ENCODE results near the gene ADM5. TPM values are rescaled to one million over a fixed set of nuclear protein-coding genes. Genes with fewer than 3 reads are reported as not detected.

ADM5 gene
- total and polyA plus RNA-seq, 10 of the 15 experiments (the other 5 are each of a cell fraction or from before 2014, with no cell fraction given), result 0.05 to 6.0 (median 1.2) TPM; not detected in 1

DNA sequence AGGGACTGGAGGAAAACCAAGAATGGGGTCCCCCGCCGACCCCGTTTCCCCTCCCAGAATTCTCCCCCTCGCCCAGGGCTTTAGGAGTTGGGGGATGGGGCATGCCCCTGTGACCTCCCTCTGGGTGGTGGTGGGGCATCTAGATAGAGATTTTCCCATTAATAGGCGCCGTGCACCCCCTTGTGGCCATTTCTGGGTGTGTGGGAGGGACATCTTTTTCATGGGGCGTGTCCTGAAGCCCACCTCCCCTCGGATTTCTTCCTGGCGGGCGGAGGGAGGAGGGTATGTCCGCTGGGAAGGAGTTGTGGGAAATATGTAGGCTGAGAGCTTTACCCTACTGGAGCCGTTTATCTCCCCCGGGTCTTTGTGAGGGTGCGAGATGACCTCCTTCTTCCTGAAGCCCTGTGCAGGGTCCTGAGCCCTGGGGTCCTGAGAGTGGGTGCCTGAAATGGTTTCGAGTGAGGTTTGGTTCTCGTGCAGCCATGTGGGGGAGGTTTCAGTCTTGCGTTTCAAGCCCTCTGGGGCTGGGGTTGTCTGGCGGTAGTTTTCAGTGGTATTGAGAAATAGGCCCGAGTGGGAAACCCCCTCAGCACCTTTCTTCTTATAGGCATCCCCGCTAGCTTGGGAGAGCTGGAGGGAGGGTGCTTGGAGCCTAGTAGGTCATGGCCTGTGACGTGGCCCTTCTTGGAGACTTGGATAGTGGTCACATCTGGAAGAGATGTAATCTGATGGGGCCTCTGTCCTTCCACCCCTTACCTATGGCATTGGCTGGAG is 11.3 kb upstream of the ADM5 start (continued):
- TF ChIP-seq ZNF24 (IDR thresholded peaks at IDR 0.05) (no peak), SMAD5 (IDR thresholded peaks at IDR 0.05; ENCODE audit: low read depth) (no peak), WRNIP1 (IDR thresholded peaks at IDR 0.05; ENCODE audit: borderline replicate concordance, low read depth, low read length) (no peak), PAX5 (IDR thresholded peaks at IDR 0.05; ENCODE audit: borderline replicate concordance, low read depth, low read length) (0 out of 2 replicates have a peak, but pooled peaks have one; percentile 11), NR2F1 (conservative IDR thresholded peaks at IDR 0.05) (peak; percentile 99), POLR2AphosphoS5 (IDR thresholded peaks at IDR 0.05; ENCODE audit: low read length) (peak; percentile 75; the same call in 1 of the 2 replicates), SIX5 (IDR thresholded peaks at IDR 0.05; ENCODE audit: low read depth, low read length, severe bottlenecking) (no peak), RB1 (IDR thresholded peaks at IDR 0.05; ENCODE audit: borderline replicate concordance) (peak; percentile 75; the same call in 1 of the 2 replicates), CHD1 (IDR thresholded peaks at IDR 0.05; ENCODE audit: low read depth, low read length) (no peak), POU2F2 (IDR thresholded peaks at IDR 0.05; ENCODE audit: borderline replicate concordance, low read depth, low read length) (peak; percentile 55; the same call in 2 of the 3 replicates), JUND (IDR thresholded peaks at IDR 0.05; ENCODE audit: low read depth, low read length) (no peak), MXI1 (IDR thresholded peaks at IDR 0.05; ENCODE audit: low read depth, low read length) (peak; percentile 68), CBFB (IDR thresholded peaks at IDR 0.05; ENCODE audit: low read depth) (no peak), IRF4 (IDR thresholded peaks at IDR 0.05; ENCODE audit: low read depth, low read length) (no peak), POLR2AphosphoS2 (IDR thresholded peaks at IDR 0.05; ENCODE audit: low read depth, low read length) (0 out of 2 replicates have a peak, but pooled peaks have one; percentile 4), MTA2 (IDR thresholded peaks at IDR 0.05; ENCODE audit: low read depth) (0 out of 2 replicates have a peak, but pooled peaks have one; percentile 47), IKZF1 (conservative IDR thresholded peaks at IDR 0.05) (peak; percentile 62; the same call in 1 of the 2 replicates), HCFC1 (IDR thresholded peaks at IDR 0.05; ENCODE audit: low read length) (no peak), NBN (IDR thresholded peaks at IDR 0.05) (peak; percentile 82; the same call in 1 of the 2 replicates), PML (IDR thresholded peaks at IDR 0.05; ENCODE audit: low read length) (peak; percentile 59; the same call in 1 of the 2 replicates), GATAD2B (conservative IDR thresholded peaks at IDR 0.05; ENCODE audit: low read depth) (no peak; the same call in 1 of the 2 replicates), RELA (IDR thresholded peaks at IDR 0.05; ENCODE audit: borderline replicate concordance, partially characterized antibody) (peak; percentile 48), ATF7 (IDR thresholded peaks at IDR 0.05; ENCODE audit: low read depth) (0 out of 2 replicates have a peak, but pooled peaks have one; percentile 17), YBX1 (IDR thresholded peaks at IDR 0.05) (no peak)
- TF ChIP-seq, protein P1, sequence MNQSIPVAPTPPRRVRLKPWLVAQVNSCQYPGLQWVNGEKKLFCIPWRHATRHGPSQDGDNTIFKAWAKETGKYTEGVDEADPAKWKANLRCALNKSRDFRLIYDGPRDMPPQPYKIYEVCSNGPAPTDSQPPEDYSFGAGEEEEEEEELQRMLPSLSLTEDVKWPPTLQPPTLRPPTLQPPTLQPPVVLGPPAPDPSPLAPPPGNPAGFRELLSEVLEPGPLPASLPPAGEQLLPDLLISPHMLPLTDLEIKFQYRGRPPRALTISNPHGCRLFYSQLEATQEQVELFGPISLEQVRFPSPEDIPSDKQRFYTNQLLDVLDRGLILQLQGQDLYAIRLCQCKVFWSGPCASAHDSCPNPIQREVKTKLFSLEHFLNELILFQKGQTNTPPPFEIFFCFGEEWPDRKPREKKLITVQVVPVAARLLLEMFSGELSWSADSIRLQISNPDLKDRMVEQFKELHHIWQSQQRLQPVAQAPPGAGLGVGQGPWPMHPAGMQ (IDR thresholded peaks at IDR 0.05; ENCODE audit: borderline replicate concordance), result no peak
- TF ChIP-seq, protein P2, sequence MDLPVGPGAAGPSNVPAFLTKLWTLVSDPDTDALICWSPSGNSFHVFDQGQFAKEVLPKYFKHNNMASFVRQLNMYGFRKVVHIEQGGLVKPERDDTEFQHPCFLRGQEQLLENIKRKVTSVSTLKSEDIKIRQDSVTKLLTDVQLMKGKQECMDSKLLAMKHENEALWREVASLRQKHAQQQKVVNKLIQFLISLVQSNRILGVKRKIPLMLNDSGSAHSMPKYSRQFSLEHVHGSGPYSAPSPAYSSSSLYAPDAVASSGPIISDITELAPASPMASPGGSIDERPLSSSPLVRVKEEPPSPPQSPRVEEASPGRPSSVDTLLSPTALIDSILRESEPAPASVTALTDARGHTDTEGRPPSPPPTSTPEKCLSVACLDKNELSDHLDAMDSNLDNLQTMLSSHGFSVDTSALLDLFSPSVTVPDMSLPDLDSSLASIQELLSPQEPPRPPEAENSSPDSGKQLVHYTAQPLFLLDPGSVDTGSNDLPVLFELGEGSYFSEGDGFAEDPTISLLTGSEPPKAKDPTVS (IDR thresholded peaks at IDR 0.05; ENCODE audit: low read depth, low read length), result no peak
- TF ChIP-seq, protein P3, sequence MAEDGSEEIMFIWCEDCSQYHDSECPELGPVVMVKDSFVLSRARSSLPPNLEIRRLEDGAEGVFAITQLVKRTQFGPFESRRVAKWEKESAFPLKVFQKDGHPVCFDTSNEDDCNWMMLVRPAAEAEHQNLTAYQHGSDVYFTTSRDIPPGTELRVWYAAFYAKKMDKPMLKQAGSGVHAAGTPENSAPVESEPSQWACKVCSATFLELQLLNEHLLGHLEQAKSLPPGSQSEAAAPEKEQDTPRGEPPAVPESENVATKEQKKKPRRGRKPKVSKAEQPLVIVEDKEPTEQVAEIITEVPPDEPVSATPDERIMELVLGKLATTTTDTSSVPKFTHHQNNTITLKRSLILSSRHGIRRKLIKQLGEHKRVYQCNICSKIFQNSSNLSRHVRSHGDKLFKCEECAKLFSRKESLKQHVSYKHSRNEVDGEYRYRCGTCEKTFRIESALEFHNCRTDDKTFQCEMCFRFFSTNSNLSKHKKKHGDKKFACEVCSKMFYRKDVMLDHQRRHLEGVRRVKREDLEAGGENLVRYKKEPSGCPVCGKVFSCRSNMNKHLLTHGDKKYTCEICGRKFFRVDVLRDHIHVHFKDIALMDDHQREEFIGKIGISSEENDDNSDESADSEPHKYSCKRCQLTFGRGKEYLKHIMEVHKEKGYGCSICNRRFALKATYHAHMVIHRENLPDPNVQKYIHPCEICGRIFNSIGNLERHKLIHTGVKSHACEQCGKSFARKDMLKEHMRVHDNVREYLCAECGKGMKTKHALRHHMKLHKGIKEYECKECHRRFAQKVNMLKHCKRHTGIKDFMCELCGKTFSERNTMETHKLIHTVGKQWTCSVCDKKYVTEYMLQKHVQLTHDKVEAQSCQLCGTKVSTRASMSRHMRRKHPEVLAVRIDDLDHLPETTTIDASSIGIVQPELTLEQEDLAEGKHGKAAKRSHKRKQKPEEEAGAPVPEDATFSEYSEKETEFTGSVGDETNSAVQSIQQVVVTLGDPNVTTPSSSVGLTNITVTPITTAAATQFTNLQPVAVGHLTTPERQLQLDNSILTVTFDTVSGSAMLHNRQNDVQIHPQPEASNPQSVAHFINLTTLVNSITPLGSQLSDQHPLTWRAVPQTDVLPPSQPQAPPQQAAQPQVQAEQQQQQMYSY (CRISPR knock-in tag; IDR thresholded peaks at IDR 0.05), result no peak
